ENCODE data around the gene RAB40B.

DNA sequence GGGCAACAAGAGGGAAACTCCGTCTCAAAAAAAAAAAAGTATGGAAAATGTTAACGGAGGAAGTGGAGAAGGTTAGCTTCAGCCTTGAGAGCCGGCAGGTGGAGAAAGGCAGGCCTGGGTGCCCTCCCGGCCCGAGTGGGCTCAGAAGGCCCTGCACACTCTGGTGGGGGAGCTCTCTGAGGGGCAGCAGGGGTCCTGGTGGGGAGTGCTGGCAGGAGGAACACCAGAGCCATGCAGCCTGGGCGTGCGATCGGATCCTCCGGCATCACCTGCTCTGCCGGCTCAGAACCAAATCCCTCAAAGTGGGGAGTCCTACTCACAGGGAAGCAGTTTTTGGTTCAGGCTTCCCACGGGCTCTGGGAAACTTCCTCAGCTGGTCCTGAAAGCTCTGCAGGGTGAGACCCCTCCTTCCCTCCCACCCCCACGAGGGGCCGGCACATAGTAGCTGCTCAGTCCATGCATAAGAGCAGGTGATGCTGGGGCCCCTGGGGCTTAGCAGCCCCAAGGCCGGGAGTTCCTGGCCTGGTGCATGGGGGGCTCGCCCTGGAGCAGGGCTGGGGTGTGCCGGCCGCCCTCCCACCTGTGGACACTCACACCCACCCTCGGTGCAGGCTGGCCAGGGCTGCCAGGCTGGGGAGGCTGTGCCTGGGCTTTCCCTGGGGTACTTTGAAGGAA lies 38.1 kb upstream of the RAB40B start:
- no peak for TF ChIP-seq POLR2A (IDR thresholded peaks at IDR 0.05; ENCODE audit: borderline replicate concordance, extremely low read depth, insufficient read depth, insufficient read length)
- TF ChIP-seq CTCF (IDR thresholded peaks at IDR 0.05 in 2 of 3, conservative IDR thresholded peaks at IDR 0.05 in 1 of 3; ENCODE audit: borderline replicate concordance in 1 of 3, insufficient read depth in 1 of 3, low read depth in 2 of 3, low read length in 2 of 3) = no peak
- TF ChIP-seq, protein P1, sequence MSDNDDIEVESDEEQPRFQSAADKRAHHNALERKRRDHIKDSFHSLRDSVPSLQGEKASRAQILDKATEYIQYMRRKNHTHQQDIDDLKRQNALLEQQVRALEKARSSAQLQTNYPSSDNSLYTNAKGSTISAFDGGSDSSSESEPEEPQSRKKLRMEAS (IDR thresholded peaks at IDR 0.05) = no peak
- no peak for TF ChIP-seq POLR2AphosphoS5 (IDR thresholded peaks at IDR 0.05; ENCODE audit: low read depth, low read length)
- TF ChIP-seq CEBPB (IDR thresholded peaks at IDR 0.05; ENCODE audit: low read depth) = no peak
